BLaER1 treated with 17β-estradiol and CSF1 and Interleukin-3, amounts not matched to agents 10 nM and 100 nM (cell line): Measurements from ENCODE around the gene FRAS1.
A peak's percentile ranks its signal among the peaks of the same experiment; 100 is the strongest.

Source experiments
- H3K27ac ChIP-seq, 11 experiments: shearing (Covaris generic); formaldehyde crosslinking; 2 replicates each; pipeline ENCODE4 v1.8.1; 2022
- H3K27me3 ChIP-seq, 11 experiments: shearing (Covaris generic); formaldehyde crosslinking; 2 replicates each; pipeline ENCODE4 v1.8.1; 2022
- H3K36me3 ChIP-seq, 11 experiments: shearing (Covaris generic); formaldehyde crosslinking; 2 replicates each; pipeline ENCODE4 v1.8.1; 2022
- H3K4me1 ChIP-seq, 10 experiments: shearing (Covaris generic); formaldehyde crosslinking; 2 replicates each; pipeline ENCODE4 v1.8.1; 2022
- H3K4me2 ChIP-seq, 11 experiments: shearing (Covaris generic); formaldehyde crosslinking; 2 replicates each; pipeline ENCODE4 v1.8.1; 2022
- H3K4me3 ChIP-seq, 10 experiments: shearing (Covaris generic); formaldehyde crosslinking; 2 replicates each; pipeline ENCODE4 v1.8.1; 2022
- H3K9ac ChIP-seq, 11 experiments: shearing (Covaris generic); formaldehyde crosslinking; 2 replicates each; pipeline ENCODE4 v1.8.1; 2022
- H3K9me3 ChIP-seq, 11 experiments: shearing (Covaris generic); formaldehyde crosslinking; replicated peaks in 1 of 11; 2 replicates each; pipeline ENCODE4 v1.8.1; 2022
- H4K20me1 ChIP-seq, 11 experiments: shearing (Covaris generic); formaldehyde crosslinking; 2 replicates each; pipeline ENCODE4 v1.8.1; 2022
- Cebpa-rat ChIP-seq, 11 experiments: shearing (Covaris generic); IDR thresholded peaks; 2 replicates each; pipeline ENCODE4 v1.8.1; 2022

The FRAS1 gene

DNA sequence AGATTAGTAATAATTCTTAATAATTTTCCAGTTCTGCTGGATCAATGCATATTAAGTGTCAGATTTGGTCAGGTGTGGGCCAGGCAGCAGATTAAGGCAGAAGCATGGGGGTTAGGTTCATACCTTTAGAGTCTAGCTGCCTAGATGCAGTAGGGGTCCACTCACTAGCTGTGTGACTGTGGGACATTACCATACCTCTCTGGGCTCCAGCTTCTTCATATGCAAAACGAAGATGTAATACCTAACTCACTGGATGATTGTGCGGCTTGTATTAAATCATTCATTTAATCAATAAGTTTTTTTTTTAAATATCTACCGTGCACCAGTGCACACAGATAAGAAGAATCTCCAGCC is 495.9 kb downstream of the FRAS1 start:
- Histone ChIP-seq H3K27ac (no peak overlapping the region), H3K27me3 (peaks cover 21 to 39% (median 32%) of the 10 kb centered on the region in 11 experiments), H3K9ac (no peak overlapping the region), H3K4me3 (no peak overlapping the region), H3K4me1 (peaks cover 10 to 18% (median 17%) of the 10 kb centered on the region in 10 experiments; a peak in 17 of 20 replicates), H3K4me2 (peak overlapping the region; percentile 5 to 83 (median 68); a peak in 14 of 22 replicates), H4K20me1 (no peaks in the 10 kb centered on the region), H3K36me3 (no peaks in the 10 kb centered on the region), H3K9me3 (peaks cover 8 to 20% (median 15%) of the 10 kb centered on the region in 11 experiments)
- 0 out of 22 replicates have a peak, but pooled peaks of 1 of the 11 experiments have one; percentile 2 for TF ChIP-seq Cebpa-rat (IDR thresholded peaks at IDR 0.05)

DNA sequence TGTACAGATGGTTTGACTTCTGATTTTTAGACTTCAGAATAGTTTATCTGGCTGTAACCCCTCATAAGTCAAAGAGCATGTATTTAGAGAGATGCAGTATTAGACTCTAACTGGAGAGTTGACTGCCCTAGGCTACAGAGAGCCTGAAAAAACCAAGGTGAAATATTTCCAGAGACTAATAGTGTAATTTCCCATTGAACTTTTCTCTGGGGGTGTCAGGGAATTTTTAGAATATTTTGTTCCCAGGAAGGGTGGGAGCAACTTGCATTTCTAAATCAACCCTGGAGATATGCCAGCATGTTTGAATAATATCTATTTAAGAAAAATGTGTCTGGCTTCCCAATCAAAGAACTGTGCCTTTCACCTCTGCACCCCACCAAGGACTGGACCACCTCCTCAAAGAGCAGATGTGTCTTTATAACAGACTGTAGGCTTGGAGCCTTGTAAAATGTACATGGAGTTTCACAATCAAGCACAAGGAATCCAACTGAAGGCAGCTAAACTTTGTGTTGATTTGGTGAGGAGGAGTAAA is 496.5 kb downstream of the FRAS1 start:
- Histone ChIP-seq H3K27ac (no peak overlapping the region), H3K9ac (no peak overlapping the region), H3K27me3 (peaks cover 21 to 39% (median 32%) of the 10 kb centered on the region in 11 experiments), H4K20me1 (no peaks in the 10 kb centered on the region), H3K36me3 (no peaks in the 10 kb centered on the region), H3K4me3 (no peak overlapping the region), H3K4me1 (peaks cover 10 to 18% (median 17%) of the 10 kb centered on the region in 10 experiments; a peak in 17 of 20 replicates), H3K4me2 (no peak overlapping the region), H3K9me3 (peaks cover 8 to 19% (median 14%) of the 10 kb centered on the region in 11 experiments)
- no peak for TF ChIP-seq Cebpa-rat (IDR thresholded peaks at IDR 0.05)

- Histone ChIP-seq H3K36me3 (no peaks in the 10 kb centered on the region), H3K9me3 (peaks cover 5 to 10% (median 6%) of the 10 kb centered on the region in 11 experiments), H3K4me3 (no peak overlapping the region), H3K27ac (no peak overlapping the region), H3K9ac (no peak overlapping the region), H4K20me1 (no peaks in the 10 kb centered on the region), H3K4me1 (peaks cover 10 to 17% (median 15%) of the 10 kb centered on the region in 10 experiments; a peak in 17 of 20 replicates), H3K27me3 (peaks cover 9 to 22% (median 17%) of the 10 kb centered on the region in 11 experiments), H3K4me2 (no peak overlapping the region)
- no peak for TF ChIP-seq Cebpa-rat (IDR thresholded peaks at IDR 0.05)
Measured at GRCh38 chr4:78556665-78557064, 499.5 kb downstream of the FRAS1 start.

DNA sequence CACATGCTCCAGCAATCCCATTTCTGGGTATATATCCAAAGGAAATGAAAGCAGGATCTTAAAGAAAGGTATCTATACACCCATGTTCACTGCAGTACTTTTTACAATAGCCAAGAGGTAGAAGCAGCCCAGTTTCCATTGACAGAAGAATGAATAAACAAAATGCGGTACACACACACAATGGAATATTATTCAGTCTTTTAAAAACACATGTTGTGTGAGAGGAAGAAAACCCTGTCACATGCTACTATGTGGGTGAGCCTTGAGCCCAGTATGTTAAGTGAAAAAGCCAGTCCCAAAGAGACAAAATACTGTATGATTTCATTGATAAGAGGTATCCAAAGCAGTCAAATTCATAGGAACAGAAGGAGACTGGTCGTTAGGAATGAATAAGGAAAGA is 500.7 kb downstream of the FRAS1 start:
- Histone ChIP-seq H3K27ac (no peak overlapping the region), H3K4me3 (no peak overlapping the region)

DNA sequence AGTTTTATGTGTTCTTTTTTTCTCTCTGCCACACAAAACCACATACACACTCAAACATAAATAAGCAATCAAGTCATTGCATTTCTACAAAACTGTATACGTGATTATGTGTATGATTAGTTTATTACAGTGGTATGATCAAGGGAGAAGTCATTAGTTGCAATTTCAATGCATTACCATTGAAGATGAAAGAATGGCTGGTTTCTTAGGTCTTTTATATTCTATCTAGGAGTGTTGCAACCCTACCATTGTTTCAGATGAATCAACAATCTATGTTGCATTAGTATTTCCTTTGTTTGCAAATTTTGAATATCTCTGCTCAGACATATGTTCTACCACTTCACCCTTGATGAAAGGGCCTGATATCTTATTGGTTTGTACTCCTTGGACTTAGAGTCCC is 501.3 kb downstream of the FRAS1 start:
- TF ChIP-seq Cebpa-rat (IDR thresholded peaks at IDR 0.05): no peak
- Histone ChIP-seq H3K9ac (no peak overlapping the region), H3K4me3 (no peak overlapping the region), H4K20me1 (no peaks in the 10 kb centered on the region), H3K9me3 (no peaks in the 10 kb centered on the region), H3K27ac (no peak overlapping the region), H3K36me3 (no peaks in the 10 kb centered on the region), H3K27me3 (peaks cover 0 to 5% (median 0%) of the 10 kb centered on the region in 11 experiments; a peak in 5 of 22 replicates), H3K4me1 (no peaks in the 10 kb centered on the region; a peak in 1 of 20 replicates), H3K4me2 (no peak overlapping the region)

More for the DNA sequence above, 500.7 kb downstream of the FRAS1 start:
- peaks cover 0 to 10% (median 5%) of the 10 kb centered on the region in 11 experiments; a peak in 11 of 22 replicates for H3K27me3 ChIP-seq
- H3K4me1 ChIP-seq: peaks cover 3 to 5% (median 3%) of the 10 kb centered on the region in 10 experiments; a peak in 13 of 20 replicates
- H3K4me2 ChIP-seq: no peak overlapping the region
- peaks cover 0 to 3% (median 0%) of the 10 kb centered on the region in 11 experiments; a peak in 1 of 22 replicates for H3K9me3 ChIP-seq
- no peaks in the 10 kb centered on the region for H4K20me1 ChIP-seq
- no peak for TF ChIP-seq Cebpa-rat (IDR thresholded peaks at IDR 0.05)
- H3K9ac ChIP-seq: no peak overlapping the region
- H3K36me3 ChIP-seq: no peaks in the 10 kb centered on the region

DNA sequence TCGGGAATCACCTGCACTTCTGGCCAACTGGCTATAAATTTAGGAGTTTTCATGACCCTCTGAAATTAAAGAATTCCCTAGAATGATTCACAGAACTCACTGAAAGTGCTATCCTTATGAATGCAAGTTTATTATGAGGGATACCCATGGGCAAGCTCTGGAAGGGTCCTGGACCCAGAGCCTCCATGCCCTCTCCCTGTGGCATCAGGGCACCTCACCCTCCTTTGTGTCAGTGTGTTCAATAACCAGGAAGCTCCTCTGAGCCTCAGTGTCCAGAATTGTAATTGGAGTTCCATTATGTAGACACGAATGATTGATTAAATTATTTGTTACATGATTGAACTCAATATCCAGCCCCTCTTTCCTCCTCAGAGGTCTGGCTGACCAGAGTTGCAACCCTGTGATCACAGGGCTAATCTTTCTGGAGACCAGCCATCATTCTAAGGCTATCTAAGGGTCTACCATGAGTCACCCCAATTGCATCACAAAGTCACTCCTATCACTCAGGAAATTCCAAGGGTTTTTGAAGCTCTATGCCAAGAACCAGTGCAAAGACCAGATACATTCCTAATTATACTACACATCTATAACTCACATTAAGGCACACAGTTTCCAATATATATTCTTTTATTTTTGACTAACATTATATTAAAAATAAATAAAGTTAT is 503.3 kb downstream of the FRAS1 start:
- Histone ChIP-seq H3K36me3 (no peaks in the 10 kb centered on the region), H4K20me1 (no peaks in the 10 kb centered on the region), H3K9ac (no peak overlapping the region), H3K4me3 (no peak overlapping the region), H3K27ac (no peak overlapping the region), H3K4me2 (no peak overlapping the region), H3K27me3 (no peaks in the 10 kb centered on the region), H3K9me3 (no peaks in the 10 kb centered on the region), H3K4me1 (peaks cover 0 to 20% (median 14%) of the 10 kb centered on the region in 10 experiments; a peak in 13 of 20 replicates)
- TF ChIP-seq Cebpa-rat (IDR thresholded peaks at IDR 0.05): no peak

DNA sequence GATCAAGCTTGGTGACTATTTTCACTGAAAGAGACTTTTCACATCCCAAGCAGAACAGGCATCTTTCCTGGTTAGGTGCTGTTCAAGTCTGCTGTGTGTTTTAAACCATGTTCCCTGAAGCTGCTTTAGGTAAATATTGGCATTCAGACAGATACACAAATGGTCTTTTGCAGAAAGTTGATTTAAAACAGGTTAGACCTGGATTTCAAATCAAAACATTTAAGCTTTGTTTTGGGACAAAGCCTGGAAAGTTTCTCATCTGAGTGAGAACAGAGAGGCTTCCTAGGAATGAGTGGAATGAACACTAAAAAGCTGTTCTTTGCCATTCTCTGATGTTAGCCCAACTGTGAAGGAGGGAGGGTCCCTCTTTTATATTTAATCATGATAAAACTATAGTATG is 504.6 kb downstream of the FRAS1 start:
- Histone ChIP-seq H3K27me3 (no peaks in the 10 kb centered on the region), H3K36me3 (no peaks in the 10 kb centered on the region), H3K4me2 (no peak overlapping the region), H3K4me3 (no peak overlapping the region), H3K27ac (no peak overlapping the region), H3K9ac (no peak overlapping the region), H3K9me3 (no peaks in the 10 kb centered on the region), H4K20me1 (no peaks in the 10 kb centered on the region), H3K4me1 (peaks cover 0 to 21% (median 14%) of the 10 kb centered on the region in 10 experiments; a peak in 13 of 20 replicates)
- no peak for TF ChIP-seq Cebpa-rat (IDR thresholded peaks at IDR 0.05)

GRCh38 chr4:78562687-78563086 is 505.6 kb downstream of the FRAS1 start:
- no peaks in the 10 kb centered on the region for H4K20me1 ChIP-seq
- H3K36me3 ChIP-seq: no peaks in the 10 kb centered on the region
- peaks cover 0 to 21% (median 14%) of the 10 kb centered on the region in 10 experiments; a peak in 13 of 20 replicates for H3K4me1 ChIP-seq
- no peak overlapping the region for H3K4me2 ChIP-seq
- H3K9ac ChIP-seq: no peak overlapping the region
- H3K9me3 ChIP-seq: no peaks in the 10 kb centered on the region
- no peaks in the 10 kb centered on the region for H3K27me3 ChIP-seq
- TF ChIP-seq Cebpa-rat (IDR thresholded peaks at IDR 0.05): no peak
- no peak overlapping the region for H3K27ac ChIP-seq
- H3K4me3 ChIP-seq: no peak overlapping the region

- no peak for TF ChIP-seq Cebpa-rat (IDR thresholded peaks at IDR 0.05)
- H3K4me2 ChIP-seq: no peak overlapping the region
- H3K27ac ChIP-seq: no peak overlapping the region
- no peaks in the 10 kb centered on the region for H4K20me1 ChIP-seq
- no peaks in the 10 kb centered on the region for H3K36me3 ChIP-seq
- no peaks in the 10 kb centered on the region for H3K27me3 ChIP-seq
- H3K4me3 ChIP-seq: no peak overlapping the region
- H3K9ac ChIP-seq: no peak overlapping the region
- peaks cover 0 to 42% (median 27%) of the 10 kb centered on the region in 10 experiments; a peak in 13 of 20 replicates for H3K4me1 ChIP-seq
- H3K9me3 ChIP-seq: no peaks in the 10 kb centered on the region
Measured at GRCh38 chr4:78565971-78566372, 508.8 kb downstream of the FRAS1 start.
